Small intestine (tissue), 16 donors: ENCODE data around the gene GOLGA2. TPM values are rescaled to one million over a fixed set of nuclear protein-coding genes. Genes with fewer than 3 reads are reported as not detected.

Experiments used
- DNase-seq, 2 donors: peaks; one replicate each; pipeline versions ENCODE4 v3.0.0 to v3.0.0-alpha.2; 2013
- FAIRE-seq: peaks from 2 replicates; lab custom pipeline; 2012; peaks lifted over from hg19 to GRCh38; lab: Jason Lieb, UNC
- H3K27ac ChIP-seq, 3 donors: one replicate each; pipeline ENCODE4 v1.5.1; 2013; ENCODE audit warnings: low read length in 2 of 3, mild to moderate bottlenecking in 2 of 3, control low read depth in 1 of 3, inconsistent platforms in 1 of 3, low read depth in 1 of 3, moderate library complexity in 1 of 3
- H3K27me3 ChIP-seq, 3 donors: one replicate each; pipeline ENCODE4 v1.6.1; 2013; ENCODE audit warnings: low read length in 3 of 3, inconsistent platforms in 1 of 3; ENCODE audit not compliant: control insufficient read depth in 3 of 3, insufficient read depth in 3 of 3
- H3K36me3 ChIP-seq, 3 donors: one replicate each; pipeline ENCODE4 v1.6.1; 2013; ENCODE audit warnings: low read length in 3 of 3, inconsistent platforms in 1 of 3, low read depth in 1 of 3, mild to moderate bottlenecking in 1 of 3, moderate library complexity in 1 of 3; ENCODE audit not compliant: control insufficient read depth in 3 of 3, insufficient read depth in 2 of 3
- H3K4me1 ChIP-seq, 3 donors: one replicate each; pipeline ENCODE4 v1.6.1; 2013; ENCODE audit warnings: low read length in 2 of 3, inconsistent platforms in 1 of 3, low read depth in 1 of 3, mild to moderate bottlenecking in 1 of 3, moderate library complexity in 1 of 3; ENCODE audit not compliant: control insufficient read depth in 3 of 3, insufficient read depth in 2 of 3
- H3K4me3 ChIP-seq, 3 donors: one replicate each; pipeline ENCODE4 v1.5.1; 2013; ENCODE audit warnings: low read length in 3 of 3, control low read depth in 1 of 3, inconsistent platforms in 1 of 3, low read depth in 1 of 3, mild to moderate bottlenecking in 1 of 3, moderate library complexity in 1 of 3
- H3K9me3 ChIP-seq, 2 donors: one replicate each; pipeline ENCODE4 v1.6.1; 2013; ENCODE audit warnings: low read depth in 1 of 2, low read length in 1 of 2; ENCODE audit not compliant: control insufficient read depth in 2 of 2, insufficient read depth in 1 of 2
- WGBS, 3 donors: extraction: QIAGEN DNeasy Blood & Tissue Kit; methylation state at CpG; one replicate each; pipeline ENCODE4 v1.1.7; 2013; 5-methylcytosine and 5-hydroxymethylcytosine counted together
- long read RNA-seq, 10 donors: transcript quantifications; one replicate each; lab custom pipeline, GENCODE V29; 2026
- polyA plus RNA-seq, 4 donors: library from polyadenylated mRNA; stranded (reverse) in 3 of 4; unstranded in 1 of 4; fragments of 200-250 nt in 3 of 4; fragments of 120-200 nt in 1 of 4; gene quantifications; one replicate each; pipeline versions ENCODE4 v1.2.1 to v1.2.3, GENCODE V29; 2013
- donor health status: healthy with polysubstance abuse.
- donor health status: control.
- donor health status: control.
- donor health status: Bipolar disorder and iron deficiency.
- donor health status: healthy.

Gene GOLGA2
- 10 to 100 TPM; 34.9 to 69.1 (median 48.7) TPM for polyA plus RNA-seq
- long read RNA-seq, donor 1, partial matches to known transcripts: 9 of 10 reads
- long read RNA-seq, donor 1, other reads (novel, unspliced or antisense): 0 of 10 reads
- long read RNA-seq, donor 2, partial matches to known transcripts: 10 of 11 reads
- long read RNA-seq, donor 2, other reads (novel, unspliced or antisense): 0 of 11 reads
- long read RNA-seq, donor 3, full-length matches to known transcripts: 2 of 115 reads
- long read RNA-seq, donor 3, partial matches to known transcripts: 97 of 115 reads
- long read RNA-seq, donor 3, other reads (novel, unspliced or antisense): 16 of 115 reads
- long read RNA-seq, donor 4: 0 reads
- long read RNA-seq, donor 5: 0 reads
- long read RNA-seq, donor 6, partial matches to known transcripts: 0 of 2 reads
- long read RNA-seq, donor 6, other reads (novel, unspliced or antisense): 0 of 2 reads
- long read RNA-seq, donor 7: 0 reads
- long read RNA-seq, donor 8, partial matches to known transcripts: 0 of 1 reads
- long read RNA-seq, donor 8, other reads (novel, unspliced or antisense): 0 of 1 reads
- long read RNA-seq, donor 9, partial matches to known transcripts: 0 of 1 reads
- long read RNA-seq, donor 9, other reads (novel, unspliced or antisense): 0 of 1 reads
- long read RNA-seq, donor 10, full-length matches to known transcripts: 6 of 49 reads
- long read RNA-seq, donor 10, partial matches to known transcripts: 30 of 49 reads
- long read RNA-seq, donor 10, other reads (novel, unspliced or antisense): 13 of 49 reads

- Histone ChIP-seq H3K36me3 (peaks cover 0 to 33% (median 9%) of the 10 kb centered on the region in 3 donors), H3K9me3 (no peaks in the 10 kb centered on the region), H3K27me3 (no peaks in the 10 kb centered on the region), H3K4me1 (peaks cover 0 to 10% (median 8%) of the 10 kb centered on the region in 3 donors), H3K27ac (peak within 1 kb of the TSS; percentile 66 to 90 (median 82)), H3K4me3 (peak within 1 kb of the TSS; percentile 68 to 92 (median 90))
- DNase-seq (peak; percentile 24 to 71), FAIRE-seq (no peak)
- WGBS, 3 donors: 0 to 1% (median 1%) methylated on average over 43 to 57 of the region's 57 CpGs
Observed at GRCh38 chr9:128275198-128276007, at the start of gene GOLGA2. GOLGA2 (minus strand) TSS chr9:128276007; CDS start chr9:128275976, 31 bp downstream.

- no peak for DNase-seq
- no peaks in the 10 kb centered on the region for H3K27me3 ChIP-seq
- no peak overlapping the region for H3K27ac ChIP-seq
- WGBS, 3 donors: 85 to 100% (median 89%) methylated on average over 1 of the region's 1 CpG
- FAIRE-seq: no peak
- H3K9me3 ChIP-seq: no peaks in the 10 kb centered on the region
- peaks cover 7 to 37% (median 11%) of the 10 kb centered on the region in 3 donors for H3K4me1 ChIP-seq
- H3K4me3 ChIP-seq: no peak overlapping the region
- peaks cover 0 to 70% (median 3%) of the 10 kb centered on the region in 3 donors for H3K36me3 ChIP-seq
Observed at GRCh38 chr9:128324401-128324800, 48.6 kb upstream of the GOLGA2 start.

- DNase-seq (no peak), FAIRE-seq (no peak)
- Histone ChIP-seq H3K4me3 (peak overlapping the region in 2 of 3 donors; percentile 83 to 88), H3K9me3 (no peaks in the 10 kb centered on the region), H3K27ac (peak overlapping the region in 2 of 3 donors; percentile 88 to 99), H3K27me3 (no peaks in the 10 kb centered on the region), H3K4me1 (peaks cover 7 to 31% (median 11%) of the 10 kb centered on the region in 3 donors), H3K36me3 (peaks cover 0 to 71% (median 3%) of the 10 kb centered on the region in 3 donors)
- WGBS, 3 donors: 81 to 87% (median 85%) methylated on average over 12 of the region's 12 CpGs
Observed at GRCh38 chr9:128323791-128324190, 48.0 kb upstream of the GOLGA2 start.

GRCh38 chr9:128323212-128323730 is 47.5 kb upstream of the GOLGA2 start:
- peak in 1 of 2 donors; percentile 44 for DNase-seq
- peaks cover 7 to 26% (median 9%) of the 10 kb centered on the region in 3 donors for H3K4me1 ChIP-seq
- H3K4me3 ChIP-seq: peak overlapping the region; percentile 83 to 88 (median 88)
- H3K9me3 ChIP-seq: no peaks in the 10 kb centered on the region
- H3K36me3 ChIP-seq: peaks cover 0 to 71% (median 3%) of the 10 kb centered on the region in 3 donors
- H3K27me3 ChIP-seq: no peaks in the 10 kb centered on the region
- FAIRE-seq: no peak
- 17 to 22% (median 19%) methylated on average over 16 of the region's 16 CpGs for WGBS, 3 donors
- peak overlapping the region; percentile 85 to 99 (median 88) for H3K27ac ChIP-seq

- Histone ChIP-seq H3K4me3 (peak within 1 kb of the TSS; percentile 83 to 88 (median 88)), H3K27ac (peak within 1 kb of the TSS; percentile 85 to 99 (median 88)), H3K9me3 (no peaks in the 10 kb centered on the region), H3K4me1 (peaks cover 3 to 19% (median 7%) of the 10 kb centered on the region in 3 donors), H3K27me3 (no peaks in the 10 kb centered on the region), H3K36me3 (peaks cover 0 to 69% (median 3%) of the 10 kb centered on the region in 3 donors)
- WGBS, 3 donors: 0 to 1% (median 0%) methylated on average over 70 to 83 of the region's 83 CpGs
- DNase-seq (peak; percentile 96 to 99), FAIRE-seq (no peak)
Observed at GRCh38 chr9:128322404-128323211, 46.8 kb upstream of the GOLGA2 start, which contains the start of the genes COQ4 and TRUB2. COQ4 (plus strand) TSS chr9:128322839; CDS start chr9:128322859, 20 bp downstream. TRUB2 (minus strand) TSS chr9:128322447; CDS start chr9:128322408, 39 bp downstream.

GRCh38 chr9:128321879-128322403 is 46.1 kb upstream of the GOLGA2 start:
- WGBS, 3 donors: 1 to 2% (median 1%) methylated on average over 21 of the region's 21 CpGs
- no peak for DNase-seq
- Histone ChIP-seq H3K27me3 (no peaks in the 10 kb centered on the region), H3K4me3 (peak overlapping the region; percentile 83 to 88 (median 88)), H3K36me3 (peaks cover 0 to 68% (median 7%) of the 10 kb centered on the region in 3 donors), H3K4me1 (peaks cover 3 to 19% (median 7%) of the 10 kb centered on the region in 3 donors), H3K27ac (peak overlapping the region in 2 of 3 donors; percentile 88 to 99), H3K9me3 (no peaks in the 10 kb centered on the region)
- no peak for FAIRE-seq

GRCh38 chr9:128321343-128321742 is 45.5 kb upstream of the GOLGA2 start:
- H3K4me3 ChIP-seq: peak overlapping the region in 2 of 3 donors; percentile 83 to 88
- no peaks in the 10 kb centered on the region for H3K27me3 ChIP-seq
- H3K27ac ChIP-seq: no peak overlapping the region
- DNase-seq (no peak), FAIRE-seq (no peak)
- H3K4me1 ChIP-seq: peaks cover 3 to 19% (median 7%) of the 10 kb centered on the region in 3 donors
- no peaks in the 10 kb centered on the region for H3K9me3 ChIP-seq
- 85 to 88% (median 86%) methylated on average over 7 of the region's 7 CpGs for WGBS, 3 donors
- H3K36me3 ChIP-seq: peaks cover 0 to 69% (median 12%) of the 10 kb centered on the region in 3 donors
